Measurements from ENCODE around the gene SLC1A4. TPM values are rescaled to one million over a fixed set of nuclear protein-coding genes. Genes with fewer than 3 reads are reported as not detected.

Gene SLC1A4
- total RNA-seq, 4 donors from 2014 or later = 6.9 to 36.6 (median 12.7) TPM

- peak overlapping the region; percentile 97 to 98 for H3K27ac ChIP-seq
- no peaks in the 10 kb centered on the region for H3K9me3 ChIP-seq
- no peak for TF ChIP-seq CTCF (IDR thresholded peaks at IDR 0.05)
- no peak for TF ChIP-seq POLR2A (IDR thresholded peaks at IDR 0.05)
- intact Hi-C loops (cut with DNase I; ENCODE audit: low total_unique reads) = no loop called here
- peak overlapping the region; percentile 66 to 83 for H3K4me3 ChIP-seq
- no peaks in the 10 kb centered on the region for H3K27me3 ChIP-seq
- no peaks in the 10 kb centered on the region for H3K36me3 ChIP-seq
- no peak for DNase-seq
- H3K4me1 ChIP-seq = no peaks in the 10 kb centered on the region
Observed at GRCh38 chr2:64987956-64988419, 1.2 kb upstream of the SLC1A4 start.

GRCh38 chr2:64988420-64989125 is 626 bp upstream of the SLC1A4 start:
- intact Hi-C loops (cut with DNase I; ENCODE audit: low total_unique reads) = no loop called here
- DNase-seq = peak; percentile 67 to 79
- Histone ChIP-seq H3K27ac (peak overlapping the region; percentile 97 to 98), H3K27me3 (no peaks in the 10 kb centered on the region), H3K4me1 (no peaks in the 10 kb centered on the region), H3K9me3 (no peaks in the 10 kb centered on the region), H3K4me3 (peak overlapping the region; percentile 66 to 83), H3K36me3 (no peaks in the 10 kb centered on the region)
- TF ChIP-seq POLR2A (IDR thresholded peaks at IDR 0.05) = peak; percentile 23 to 78
- TF ChIP-seq CTCF (IDR thresholded peaks at IDR 0.05) = peak; percentile 25 to 70 (median 46)

- peak overlapping the region; percentile 66 to 83 for H3K4me3 ChIP-seq
- intact Hi-C loops (cut with DNase I; ENCODE audit: low total_unique reads) = no loop called here
- no peaks in the 10 kb centered on the region for H3K36me3 ChIP-seq
- no peaks in the 10 kb centered on the region for H3K4me1 ChIP-seq
- H3K27me3 ChIP-seq = no peaks in the 10 kb centered on the region
- no peaks in the 10 kb centered on the region for H3K9me3 ChIP-seq
- TF ChIP-seq CTCF (IDR thresholded peaks at IDR 0.05) = no peak
- no peak for TF ChIP-seq POLR2A (IDR thresholded peaks at IDR 0.05)
- peak; percentile 22 to 33 for DNase-seq
- H3K27ac ChIP-seq = peak overlapping the region; percentile 97 to 98
Observed at GRCh38 chr2:64989982-64990614, 899 bp downstream of the SLC1A4 start.

- intact Hi-C loops (cut with DNase I; ENCODE audit: low total_unique reads) = no loop called here
- Histone ChIP-seq H3K9me3 (no peaks in the 10 kb centered on the region), H3K36me3 (no peaks in the 10 kb centered on the region), H3K27ac (peak overlapping the region; percentile 2 to 98), H3K27me3 (no peaks in the 10 kb centered on the region), H3K4me1 (no peaks in the 10 kb centered on the region), H3K4me3 (peak overlapping the region in 1 of 2 donors; percentile 83)
- TF ChIP-seq POLR2A (IDR thresholded peaks at IDR 0.05) = no peak
- no peak for TF ChIP-seq CTCF (IDR thresholded peaks at IDR 0.05)
- DNase-seq = no peak
Observed at GRCh38 chr2:64990876-64991275, 1.7 kb downstream of the SLC1A4 start.

GRCh38 chr2:64992218-64992617 is 3.0 kb downstream of the SLC1A4 start:
- intact Hi-C loops (cut with DNase I; ENCODE audit: low total_unique reads) = no loop called here
- Histone ChIP-seq H3K27ac (no peak overlapping the region), H3K27me3 (no peaks in the 10 kb centered on the region), H3K36me3 (no peaks in the 10 kb centered on the region), H3K4me1 (no peaks in the 10 kb centered on the region), H3K9me3 (no peaks in the 10 kb centered on the region), H3K4me3 (no peak overlapping the region)
- TF ChIP-seq CTCF (IDR thresholded peaks at IDR 0.05) (no peak), POLR2A (IDR thresholded peaks at IDR 0.05) (no peak)
- no peak for DNase-seq

Measured in uterus (tissue), 4 donors.